Parathyroid adenoma (tissue), 2 donors: ENCODE measurements around the gene SCYGR4.

Source experiments
- H2AFZ ChIP-seq: fragments of 300-600 bp; sonication (generic); one replicate; pipeline ENCODE4 v1.7.0; 2017; ENCODE audit warnings: antibody characterized with exemption, mild to moderate bottlenecking
- H3K27ac ChIP-seq: fragments of 300-600 bp; sonication (generic); one replicate; pipeline ENCODE4 v1.7.0; 2017
- H3K27me3 ChIP-seq: fragments of 300-600 bp; sonication (generic); one replicate; pipeline ENCODE4 v1.7.0; 2017; ENCODE audit warnings: low read length; ENCODE audit not compliant: control insufficient read depth, insufficient read depth
- H3K36me3 ChIP-seq: fragments of 300-600 bp; sonication (generic); one replicate; pipeline ENCODE4 v1.7.0; 2017; ENCODE audit warnings: low read length; ENCODE audit not compliant: control insufficient read depth, insufficient read depth
- H3K4me1 ChIP-seq: fragments of 300-600 bp; sonication (generic); one replicate; pipeline ENCODE4 v1.7.0; 2017; ENCODE audit warnings: control low read depth
- H3K4me2 ChIP-seq: fragments of 300-600 bp; sonication (generic); one replicate; pipeline ENCODE4 v1.7.0; 2017; ENCODE audit warnings: low read length
- H3K4me3 ChIP-seq: fragments of 300-600 bp; sonication (generic); one replicate; pipeline ENCODE4 v1.7.0; 2017; ENCODE audit warnings: low read depth, low read length
- H3K79me2 ChIP-seq: fragments of 300-600 bp; sonication (generic); one replicate; pipeline ENCODE4 v1.7.0; 2017; ENCODE audit warnings: control low read depth
- H3K9ac ChIP-seq: fragments of 300-600 bp; sonication (generic); one replicate; pipeline ENCODE4 v1.7.0; 2017; ENCODE audit warnings: mild to moderate bottlenecking
- H3K9me3 ChIP-seq: fragments of 300-600 bp; sonication (generic); one replicate; pipeline ENCODE4 v1.7.0; 2017; ENCODE audit warnings: low read length; ENCODE audit not compliant: control insufficient read depth
- TF ChIP-seq, protein P1 (sequence below): fragments of 300-600 bp; sonication (generic); IDR thresholded peaks from one replicate; pipeline ENCODE4 v1.7.0; 2017; ENCODE audit warnings: antibody characterized with exemption, mild to moderate bottlenecking
- donor health status: primary hyperparathyroidism.

Gene SCYGR4

DNA sequence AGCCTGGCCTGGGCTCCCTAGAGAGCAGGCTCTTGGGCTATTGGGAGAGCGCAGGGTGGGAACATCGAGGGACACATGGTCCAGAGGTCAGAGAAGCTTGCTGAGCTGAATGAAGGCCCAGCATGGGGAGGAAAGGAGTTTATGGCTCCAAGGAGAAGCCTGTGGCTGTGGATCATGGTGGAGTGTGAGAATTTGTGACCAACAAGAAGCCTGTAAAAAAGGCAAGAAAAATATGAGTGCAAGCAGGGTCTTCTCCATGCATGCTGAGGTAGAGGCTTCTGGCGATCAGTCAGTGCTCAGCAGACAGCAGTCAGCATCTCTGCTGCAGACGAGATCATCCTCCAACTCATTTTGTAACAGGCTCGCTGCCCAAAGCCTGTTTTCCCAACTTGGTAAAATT lies 1.4 kb upstream of the SCYGR4 start:
- Histone ChIP-seq H3K4me3 (no peak overlapping the region), H3K27ac (no peak overlapping the region)

DNA sequence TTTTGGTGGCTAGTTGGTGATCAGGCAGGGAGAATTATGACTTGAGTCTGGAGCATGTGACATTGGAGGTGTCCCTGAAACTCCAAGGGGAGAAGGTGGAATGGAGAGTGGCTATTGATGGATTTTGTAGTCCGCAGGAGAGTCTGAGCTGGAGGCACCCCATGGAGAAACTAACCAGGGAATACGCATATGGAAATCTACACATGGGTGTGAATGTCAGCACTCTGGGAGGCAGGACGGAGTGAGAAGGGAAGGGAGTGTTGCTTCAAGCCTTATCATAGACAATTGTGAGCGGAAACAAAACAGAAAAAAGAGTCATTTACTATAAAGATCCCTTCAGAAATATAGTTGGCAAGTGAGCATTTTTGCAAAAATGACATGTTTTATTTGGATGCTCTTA lies 667 bp upstream of the SCYGR4 start:
- H3K4me1 ChIP-seq = no peaks in the 10 kb centered on the region

More for the DNA sequence above, 1.4 kb upstream of the SCYGR4 start:
- Histone ChIP-seq H3K4me1 (no peaks in the 10 kb centered on the region), H2AFZ (no peak overlapping the region), H3K9me3 (no peaks in the 10 kb centered on the region), H3K79me2 (no peaks in the 10 kb centered on the region), H3K4me2 (no peak overlapping the region), H3K27me3 (no peaks in the 10 kb centered on the region), H3K9ac (no peak overlapping the region), H3K36me3 (no peaks in the 10 kb centered on the region)
- TF ChIP-seq, protein P1, sequence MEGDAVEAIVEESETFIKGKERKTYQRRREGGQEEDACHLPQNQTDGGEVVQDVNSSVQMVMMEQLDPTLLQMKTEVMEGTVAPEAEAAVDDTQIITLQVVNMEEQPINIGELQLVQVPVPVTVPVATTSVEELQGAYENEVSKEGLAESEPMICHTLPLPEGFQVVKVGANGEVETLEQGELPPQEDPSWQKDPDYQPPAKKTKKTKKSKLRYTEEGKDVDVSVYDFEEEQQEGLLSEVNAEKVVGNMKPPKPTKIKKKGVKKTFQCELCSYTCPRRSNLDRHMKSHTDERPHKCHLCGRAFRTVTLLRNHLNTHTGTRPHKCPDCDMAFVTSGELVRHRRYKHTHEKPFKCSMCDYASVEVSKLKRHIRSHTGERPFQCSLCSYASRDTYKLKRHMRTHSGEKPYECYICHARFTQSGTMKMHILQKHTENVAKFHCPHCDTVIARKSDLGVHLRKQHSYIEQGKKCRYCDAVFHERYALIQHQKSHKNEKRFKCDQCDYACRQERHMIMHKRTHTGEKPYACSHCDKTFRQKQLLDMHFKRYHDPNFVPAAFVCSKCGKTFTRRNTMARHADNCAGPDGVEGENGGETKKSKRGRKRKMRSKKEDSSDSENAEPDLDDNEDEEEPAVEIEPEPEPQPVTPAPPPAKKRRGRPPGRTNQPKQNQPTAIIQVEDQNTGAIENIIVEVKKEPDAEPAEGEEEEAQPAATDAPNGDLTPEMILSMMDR = no peak

DNA sequence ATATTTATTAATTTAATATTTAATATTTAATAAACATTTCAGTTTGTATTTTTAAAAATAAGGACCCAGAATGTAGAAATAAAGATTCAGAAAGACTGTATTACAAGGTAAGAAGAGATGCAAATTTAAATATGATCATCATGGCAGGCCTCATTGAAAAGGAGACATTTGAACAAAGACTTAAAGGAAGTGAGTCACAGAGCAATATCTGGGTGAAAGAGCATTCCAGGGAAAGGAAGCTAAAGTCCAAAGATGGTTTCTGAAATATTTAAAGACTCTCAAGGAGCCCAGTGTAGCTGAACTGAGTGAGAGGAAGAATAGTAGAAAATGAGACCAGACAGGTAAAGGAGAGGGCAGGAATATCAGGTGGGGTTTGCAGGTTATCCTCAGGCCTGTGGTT lies 5.9 kb downstream of the SCYGR4 start:
- no peaks in the 10 kb centered on the region for H3K4me1 ChIP-seq
- no peak overlapping the region for H3K4me2 ChIP-seq
- no peaks in the 10 kb centered on the region for H3K79me2 ChIP-seq
- TF ChIP-seq, protein P1 = no peak
- no peaks in the 10 kb centered on the region for H3K9me3 ChIP-seq
- H3K36me3 ChIP-seq = no peaks in the 10 kb centered on the region
- H3K27me3 ChIP-seq = no peaks in the 10 kb centered on the region
- no peak overlapping the region for H3K9ac ChIP-seq
- no peak overlapping the region for H3K4me3 ChIP-seq
- no peak overlapping the region for H3K27ac ChIP-seq
- no peak overlapping the region for H2AFZ ChIP-seq

More for the DNA sequence above, 667 bp upstream of the SCYGR4 start:
- H3K9ac ChIP-seq = no peak overlapping the region
- H3K36me3 ChIP-seq = no peaks in the 10 kb centered on the region
- H3K79me2 ChIP-seq = no peaks in the 10 kb centered on the region
- no peak overlapping the region for H3K4me2 ChIP-seq
- H2AFZ ChIP-seq = no peak overlapping the region
- H3K4me3 ChIP-seq = no peak overlapping the region
- no peaks in the 10 kb centered on the region for H3K9me3 ChIP-seq
- H3K27me3 ChIP-seq = no peaks in the 10 kb centered on the region
- no peak overlapping the region for H3K27ac ChIP-seq
- TF ChIP-seq, protein P1 = no peak

DNA sequence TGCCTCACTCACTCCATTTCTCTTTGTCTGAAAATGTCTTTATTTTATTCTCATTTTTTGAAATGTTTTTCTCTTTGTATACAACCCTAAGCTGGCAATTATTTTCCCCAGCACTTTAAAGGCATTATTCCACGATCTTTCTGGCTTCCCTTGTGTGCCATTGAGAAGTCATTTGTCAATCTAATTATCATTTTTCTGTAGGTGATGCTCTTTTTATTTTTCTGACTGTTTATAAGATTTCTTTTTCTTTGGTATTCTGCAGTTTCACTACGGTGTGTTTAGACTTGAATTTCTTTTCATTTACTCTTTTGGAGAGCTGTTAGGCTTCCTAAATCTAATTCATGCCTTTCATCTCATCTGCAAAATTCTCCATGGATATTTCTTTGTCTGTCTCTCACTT lies 8.1 kb downstream of the SCYGR4 start:
- H3K4me1 ChIP-seq = no peaks in the 10 kb centered on the region
- H3K79me2 ChIP-seq = no peaks in the 10 kb centered on the region
- H3K4me3 ChIP-seq = no peak overlapping the region
- no peak overlapping the region for H3K9ac ChIP-seq
- no peaks in the 10 kb centered on the region for H3K9me3 ChIP-seq
- H3K36me3 ChIP-seq = no peaks in the 10 kb centered on the region
- H3K27me3 ChIP-seq = no peaks in the 10 kb centered on the region
- no peak overlapping the region for H3K4me2 ChIP-seq
- H2AFZ ChIP-seq = no peak overlapping the region
- H3K27ac ChIP-seq = no peak overlapping the region
- TF ChIP-seq, protein P1 = no peak

DNA sequence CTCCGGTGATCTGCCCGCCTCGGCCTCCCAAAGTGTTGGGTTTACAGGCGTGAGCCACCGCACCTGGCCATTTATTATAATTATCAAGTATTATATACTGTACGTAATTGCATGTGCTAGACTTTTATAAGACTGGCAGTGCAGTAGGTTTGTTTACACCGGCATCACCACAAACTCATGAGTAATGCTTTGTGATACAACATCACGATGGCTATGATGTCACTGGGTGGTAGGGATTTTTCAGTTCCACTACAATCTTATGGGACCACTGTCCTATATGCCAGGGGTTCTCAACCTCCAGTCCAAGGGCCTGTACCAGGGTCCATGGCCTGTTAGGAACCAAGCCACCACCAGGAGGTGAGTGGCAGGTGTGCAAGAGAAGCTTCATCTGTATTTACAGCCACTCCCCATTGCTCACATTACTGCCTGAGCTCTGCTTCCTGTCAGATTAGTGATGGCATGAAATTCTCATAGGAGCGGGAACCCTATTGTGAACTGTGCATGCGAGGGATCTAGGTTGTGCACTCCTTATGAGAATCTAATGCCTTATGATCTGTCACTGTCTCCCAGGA lies 9.4 kb downstream of the SCYGR4 start:
- Histone ChIP-seq H3K4me1 (no peaks in the 10 kb centered on the region), H3K27me3 (no peaks in the 10 kb centered on the region), H3K9me3 (no peaks in the 10 kb centered on the region), H3K9ac (no peak overlapping the region), H3K27ac (no peak overlapping the region), H3K36me3 (no peaks in the 10 kb centered on the region), H3K79me2 (no peaks in the 10 kb centered on the region), H3K4me2 (no peak overlapping the region), H3K4me3 (no peak overlapping the region), H2AFZ (no peak overlapping the region)
- TF ChIP-seq, protein P1 = no peak
